HG02763 (cell line): Measurements from ENCODE around the gene TUB.
A peak's percentile ranks its signal among the peaks of the same experiment; 100 is the strongest.

Experiments used
- ATAC-seq: cut with Tn5 transposase; IDR thresholded peaks from one replicate; pipeline ENCODE4 v1.9.1; 2021; ENCODE audit warnings: mild to moderate bottlenecking, moderate library complexity; ENCODE audit not compliant: unreplicated experiment

The TUB gene

GRCh38 chr11:8089791-8090510 lies 8.9 kb downstream of the TUB start:
- no peak for ATAC-seq

- ATAC-seq: no peak
Measured at GRCh38 chr11:8090756-8091155, 9.7 kb downstream of the TUB start.

- no peak for ATAC-seq
Measured at GRCh38 chr11:8091721-8092120, 10.7 kb downstream of the TUB start.

GRCh38 chr11:8092587-8093424 lies 11.8 kb downstream of the TUB start:
- peak; percentile 64 for ATAC-seq

- ATAC-seq: no peak
Measured at GRCh38 chr11:8093931-8094575, 13.0 kb downstream of the TUB start.

- no peak for ATAC-seq
Measured at GRCh38 chr11:8094656-8095055, 13.6 kb downstream of the TUB start.

- ATAC-seq: no peak
Measured at GRCh38 chr11:8095371-8095770, 14.4 kb downstream of the TUB start.

- no peak for ATAC-seq
Measured at GRCh38 chr11:8095806-8096522, 15.0 kb downstream of the TUB start.

GRCh38 chr11:8096575-8096974 lies 15.6 kb downstream of the TUB start:
- no peak for ATAC-seq

- no peak for ATAC-seq
Measured at GRCh38 chr11:8097062-8097461, 16.1 kb downstream of the TUB start.

- ATAC-seq: no peak
Measured at GRCh38 chr11:8097468-8097867, 16.5 kb downstream of the TUB start.

- no peak for ATAC-seq
Measured at GRCh38 chr11:8097926-8098325, 16.9 kb downstream of the TUB start.

- ATAC-seq: no peak
Measured at GRCh38 chr11:8098361-8098760, 17.4 kb downstream of the TUB start.

- no peak for ATAC-seq
Measured at GRCh38 chr11:8098879-8099278, 17.9 kb downstream of the TUB start.

- ATAC-seq: no peak
Measured at GRCh38 chr11:8099291-8099899, 18.4 kb downstream of the TUB start.

GRCh38 chr11:8100158-8100557 lies 19.1 kb downstream of the TUB start:
- ATAC-seq: no peak

- no peak for ATAC-seq
Measured at GRCh38 chr11:8100605-8101004, 19.6 kb downstream of the TUB start.

GRCh38 chr11:8101421-8101820 lies 20.4 kb downstream of the TUB start:
- no peak for ATAC-seq

- no peak for ATAC-seq
Measured at GRCh38 chr11:8102296-8102915, 21.4 kb downstream of the TUB start.

GRCh38 chr11:8102965-8103364 lies 22.0 kb downstream of the TUB start:
- ATAC-seq: no peak
